Activated CD8-positive, alpha-beta memory T cell treated with anti-CD3 and anti-CD28 coated beads for 36 hours (primary cell): ENCODE results near the gene INHBC. TPM values are rescaled to one million over a fixed set of nuclear protein-coding genes. Genes with fewer than 3 reads are reported as not detected.

Experiments used
- CTCF ChIA-PET: fragments of 350-600 bp; sonication (Branson Sonifier 250); formaldehyde crosslinking; loops from one replicate; lab custom pipeline; 2021; ENCODE audit warnings: antibody characterized with exemption; lab: Charles Lee
- POLR2A ChIA-PET: fragments of 350-600 bp; sonication (Branson Sonifier 250); formaldehyde crosslinking; loops from one replicate; lab custom pipeline; 2021; ENCODE audit warnings: antibody characterized with exemption; lab: Charles Lee
- total RNA-seq, 2 experiments: library from RNA; stranded (reverse); gene quantifications; one replicate each; pipeline ENCODE4 v1.2.3, GENCODE V29; 2021

The INHBC gene
- total RNA-seq, 2 experiments from 2014 or later = not detected

DNA sequence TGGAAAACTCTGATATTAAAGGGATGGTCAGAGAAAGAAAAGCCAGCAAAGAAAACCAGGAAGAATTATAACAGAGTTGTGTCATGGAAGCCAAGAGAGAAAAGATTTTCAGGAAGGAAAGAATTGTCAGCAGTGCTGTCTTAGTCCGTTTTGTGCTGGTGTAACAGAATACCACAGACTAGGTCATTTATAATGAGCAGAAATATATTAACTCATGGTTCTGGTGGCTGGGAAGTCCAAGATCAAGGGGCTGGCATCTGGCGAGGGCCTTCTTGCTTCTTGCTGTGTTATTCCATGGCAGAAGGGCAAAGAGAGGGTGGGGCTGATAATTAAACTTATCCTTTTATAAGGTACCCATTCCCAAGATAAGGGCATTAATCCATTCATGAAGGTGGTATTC, 14.1 kb downstream of the INHBC start:
- POLR2A ChIA-PET = no interaction called here
- CTCF ChIA-PET = interaction anchor here (2.6 kb wide), 1 partner anchor 10 kb away, joined by 9 read pairs; no protein-coding TSS in a partner anchor

DNA sequence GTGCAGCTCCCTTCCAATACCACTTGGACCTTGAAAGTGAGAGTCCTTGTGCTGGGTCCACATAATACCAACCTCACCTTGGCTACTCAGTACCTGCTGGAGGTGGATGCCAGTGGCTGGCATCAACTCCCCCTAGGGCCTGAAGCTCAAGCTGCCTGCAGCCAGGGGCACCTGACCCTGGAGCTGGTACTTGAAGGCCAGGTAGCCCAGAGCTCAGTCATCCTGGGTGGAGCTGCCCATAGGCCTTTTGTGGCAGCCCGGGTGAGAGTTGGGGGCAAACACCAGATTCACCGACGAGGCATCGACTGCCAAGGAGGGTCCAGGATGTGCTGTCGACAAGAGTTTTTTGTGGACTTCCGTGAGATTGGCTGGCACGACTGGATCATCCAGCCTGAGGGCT, 14.8 kb downstream of the INHBC start:
- POLR2A ChIA-PET = no interaction called here
- CTCF ChIA-PET = interaction anchor here (2.6 kb wide), 1 partner anchor 9 kb away, joined by 9 read pairs; no protein-coding TSS in a partner anchor

DNA sequence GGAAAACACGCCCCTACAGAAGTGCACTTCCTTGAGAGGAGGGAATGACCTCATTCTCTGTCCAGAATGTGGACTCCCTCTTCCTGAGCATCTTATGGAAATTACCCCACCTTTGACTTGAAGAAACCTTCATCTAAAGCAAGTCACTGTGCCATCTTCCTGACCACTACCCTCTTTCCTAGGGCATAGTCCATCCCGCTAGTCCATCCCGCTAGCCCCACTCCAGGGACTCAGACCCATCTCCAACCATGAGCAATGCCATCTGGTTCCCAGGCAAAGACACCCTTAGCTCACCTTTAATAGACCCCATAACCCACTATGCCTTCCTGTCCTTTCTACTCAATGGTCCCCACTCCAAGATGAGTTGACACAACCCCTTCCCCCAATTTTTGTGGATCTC, 15.5 kb downstream of the INHBC start:
- ChIA-PET POLR2A (no interaction called here), CTCF (interaction anchor here (0.7 to 2.6 kb wide), 5 partner anchors 9 to 32 kb away, joined by 3 to 9 read pairs (median 3); partner anchors contain the start of gene GLI1)

DNA sequence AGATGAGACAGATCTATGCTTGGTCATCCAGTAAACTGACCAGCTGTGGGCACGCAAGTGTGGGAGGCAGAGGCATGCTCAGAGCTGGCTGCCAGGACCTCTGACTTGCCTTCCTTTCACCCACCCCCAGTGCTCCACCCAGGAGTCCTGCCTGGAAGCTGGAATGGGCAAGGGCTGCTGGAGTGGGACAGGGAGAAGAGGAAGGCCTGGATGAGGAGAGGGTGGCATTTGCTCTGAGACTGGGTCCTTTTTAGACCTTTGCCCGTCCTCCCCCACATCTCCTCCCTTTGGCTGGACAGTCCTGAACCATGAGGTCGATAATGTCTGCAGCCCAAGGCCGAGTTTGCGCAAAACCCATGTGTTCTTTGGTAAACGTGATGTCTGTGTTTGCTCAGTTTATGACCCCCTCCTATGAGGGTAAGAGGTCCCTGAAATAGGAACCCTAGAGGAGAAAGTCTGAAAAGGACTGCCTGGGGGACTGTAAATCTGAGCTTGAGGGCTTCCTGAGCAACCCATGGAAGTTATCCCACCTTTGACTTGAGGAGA, 16.7 kb downstream of the INHBC start:
- ChIA-PET POLR2A (interaction anchor here (0.5 to 1.8 kb wide), 3 partner anchors 14 to 210 kb away, joined by 3 to 9 read pairs (median 5); no protein-coding TSS in a partner anchor), CTCF (interaction anchor here (0.8 to 3.1 kb wide), 4 partner anchors 9 to 198 kb away, joined by 3 to 26 read pairs (median 10); no protein-coding TSS in a partner anchor)

DNA sequence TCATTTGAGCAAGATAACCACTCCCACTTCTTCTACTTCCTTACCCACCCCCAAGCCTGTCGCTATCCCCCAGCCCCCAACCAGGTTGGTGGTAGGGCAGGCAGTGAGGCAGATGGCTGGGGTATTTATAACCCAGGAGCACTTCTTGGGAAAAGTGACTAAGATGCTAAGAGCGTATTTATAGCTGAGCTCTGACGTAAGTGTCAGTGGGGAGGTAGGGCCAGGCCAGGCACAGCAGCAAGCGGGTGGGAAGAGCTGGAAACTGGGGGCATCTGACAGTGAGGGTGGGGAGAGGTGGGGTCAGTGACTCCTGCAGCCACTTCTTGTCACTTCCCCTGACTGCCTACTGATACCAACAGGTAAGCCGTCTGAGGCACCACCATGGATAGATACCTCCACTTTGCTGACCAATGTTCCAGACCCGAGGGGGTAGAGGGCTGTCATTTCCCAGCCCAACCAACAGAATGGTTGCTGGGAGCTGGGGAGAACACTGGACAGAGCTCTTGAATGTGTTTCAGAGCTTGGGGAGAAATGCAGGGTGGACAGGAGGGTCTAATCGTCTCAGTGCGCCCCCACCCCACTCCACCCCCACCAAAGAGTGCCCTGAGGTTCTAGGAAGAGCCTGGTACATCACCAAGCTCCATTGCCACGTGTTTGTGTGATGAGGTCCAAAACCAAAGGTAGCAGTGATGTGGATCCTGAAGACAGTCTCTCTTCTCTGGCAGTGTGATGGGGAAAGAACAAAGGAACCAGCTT, 17.8 kb downstream of the INHBC start:
- ChIA-PET POLR2A (interaction anchor here (0.5 to 1.8 kb wide), 3 partner anchors 22 to 145 kb away, joined by 3 to 9 read pairs (median 3); no protein-coding TSS in a partner anchor), CTCF (interaction anchor here (0.6 to 3.2 kb wide), 27 partner anchors 10 to 239 kb away, joined by 3 to 26 read pairs (median 3); no protein-coding TSS in a partner anchor)

DNA sequence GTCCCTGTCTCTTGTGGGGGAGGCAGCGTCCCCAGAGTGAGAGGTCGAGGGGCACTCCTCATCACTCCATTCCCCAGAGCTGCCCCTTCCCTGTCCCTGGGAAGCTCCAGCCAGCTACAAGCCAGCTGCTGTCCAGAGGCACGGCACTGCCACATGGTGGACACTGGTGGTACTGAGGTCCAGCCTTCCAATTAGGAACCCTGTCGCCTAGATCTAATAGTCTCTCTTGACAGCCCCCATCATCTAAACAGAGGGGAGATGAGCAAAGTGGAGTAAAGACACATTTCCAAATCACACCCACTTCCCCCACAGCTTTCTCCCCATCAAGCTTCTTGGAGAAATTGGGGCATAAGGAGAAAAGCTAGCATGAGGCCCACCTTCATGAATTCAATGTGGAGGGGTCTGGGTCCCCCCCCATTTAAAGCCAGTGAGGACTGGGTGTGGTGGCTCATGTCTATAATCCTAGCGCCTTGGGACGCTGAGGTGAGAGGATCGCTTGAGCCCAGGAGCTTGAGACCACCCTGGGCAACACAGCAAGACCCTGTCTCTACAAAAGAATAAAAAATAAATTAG, 18.4 kb downstream of the INHBC start:
- POLR2A ChIA-PET = interaction anchor here (0.6 to 1.8 kb wide), 3 partner anchors 23 to 210 kb away, joined by 3 to 9 read pairs (median 3); no protein-coding TSS in a partner anchor
- CTCF ChIA-PET = interaction anchor here (0.6 to 3.2 kb wide), 28 partner anchors 9 to 240 kb away, joined by 3 to 26 read pairs (median 3); no protein-coding TSS in a partner anchor

DNA sequence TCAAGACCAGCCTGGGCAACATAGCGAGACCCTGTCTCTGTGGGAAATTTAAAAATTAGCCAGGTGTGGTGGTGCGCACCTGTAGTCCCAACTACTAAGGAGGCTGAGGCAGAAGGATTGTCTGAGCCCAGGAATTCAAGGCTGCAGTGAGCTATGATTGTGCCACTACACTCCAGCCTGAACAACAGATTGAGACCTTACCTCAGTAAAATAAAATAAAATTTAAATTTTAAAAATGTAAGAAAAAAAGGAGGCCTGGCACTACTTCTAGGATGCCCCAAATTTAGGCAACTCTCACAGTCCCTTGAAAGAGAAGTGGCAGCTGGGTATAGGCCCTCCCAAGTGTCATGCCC, 19.6 kb downstream of the INHBC start:
- ChIA-PET CTCF (interaction anchor here (1.8 to 3.2 kb wide), 2 partner anchors 8 to 24 kb away, joined by 4 to 14 read pairs; no protein-coding TSS in a partner anchor), POLR2A (no interaction called here)

DNA sequence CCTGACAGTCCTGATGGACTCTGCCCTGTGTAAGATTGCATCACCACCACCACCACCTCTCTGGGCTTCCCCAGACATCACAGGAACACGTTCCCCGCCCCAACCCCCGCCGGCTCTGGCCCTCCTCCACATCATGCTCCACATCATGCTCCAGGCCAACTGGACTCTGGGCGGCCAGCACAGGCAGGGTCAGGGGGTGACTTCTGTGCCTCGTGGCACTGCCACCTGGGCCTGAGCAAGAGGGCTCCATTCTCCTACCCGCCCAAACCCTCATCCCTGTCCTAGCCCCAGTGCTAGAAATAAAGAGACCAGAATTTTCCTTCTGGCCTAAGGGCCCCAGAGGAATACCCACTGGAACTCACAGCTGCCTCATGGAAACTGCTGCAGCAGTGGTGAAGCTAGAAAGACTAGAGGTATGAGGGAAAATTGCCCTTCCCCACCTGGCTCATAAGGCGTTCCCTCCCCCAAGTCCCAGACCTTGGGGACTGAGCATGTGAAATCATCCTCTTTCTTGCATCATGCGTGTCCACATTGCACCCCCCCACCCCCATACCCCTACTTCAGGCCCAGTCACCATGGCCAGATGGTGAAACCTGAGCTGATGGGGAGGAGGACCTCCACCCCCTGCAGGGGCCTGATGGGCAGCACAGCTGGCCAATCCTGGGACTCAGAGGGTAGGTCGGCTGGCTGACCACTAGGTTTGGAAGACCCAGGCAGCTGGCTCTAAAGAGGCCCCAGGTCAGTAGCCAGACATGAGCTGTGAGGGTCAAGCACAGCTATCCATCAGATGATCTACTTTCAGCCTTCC, 20.2 kb downstream of the INHBC start, which contains the start of gene INHBE:
INHBE (plus strand) TSS at position 742 of the 808 bp plus-strand sequence. CDS start 230 bp downstream, outside the sequence.
- ChIA-PET POLR2A (interaction anchor here (0.6 kb wide), 3 partner anchors 25 to 730 kb away, joined by 4 to 8 read pairs (median 4); partner anchors contain the start of gene NACA), CTCF (interaction anchor here (1.0 to 3.2 kb wide), 13 partner anchors 8 to 226 kb away, joined by 3 to 16 read pairs (median 4); partner anchors contain the start of gene SHMT2)

DNA sequence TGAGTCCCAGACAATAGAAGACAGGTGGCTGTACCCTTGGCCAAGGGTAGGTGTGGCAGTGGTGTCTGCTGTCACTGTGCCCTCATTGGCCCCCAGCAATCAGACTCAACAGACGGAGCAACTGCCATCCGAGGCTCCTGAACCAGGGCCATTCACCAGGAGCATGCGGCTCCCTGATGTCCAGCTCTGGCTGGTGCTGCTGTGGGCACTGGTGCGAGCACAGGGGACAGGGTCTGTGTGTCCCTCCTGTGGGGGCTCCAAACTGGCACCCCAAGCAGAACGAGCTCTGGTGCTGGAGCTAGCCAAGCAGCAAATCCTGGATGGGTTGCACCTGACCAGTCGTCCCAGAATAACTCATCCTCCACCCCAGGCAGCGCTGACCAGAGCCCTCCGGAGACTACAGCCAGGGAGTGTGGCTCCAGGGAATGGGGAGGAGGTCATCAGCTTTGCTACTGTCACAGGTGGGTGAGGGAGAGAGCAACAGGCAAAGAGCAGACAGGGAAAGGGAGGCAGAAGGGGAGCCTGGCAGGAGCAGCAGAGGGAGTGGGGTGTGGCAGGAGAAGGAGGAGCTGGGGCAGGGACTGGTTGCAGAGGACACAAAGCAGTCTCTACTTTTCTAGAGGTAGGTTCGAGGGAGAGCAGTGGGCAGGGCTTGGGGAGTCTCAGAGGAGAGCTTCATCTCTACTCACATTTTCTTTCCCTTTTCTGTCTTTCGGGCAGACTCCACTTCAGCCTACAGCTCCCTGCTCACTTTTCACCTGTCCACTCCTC, 21.0 kb downstream of the INHBC start:
- ChIA-PET CTCF (interaction anchor here (0.6 to 3.2 kb wide), 23 partner anchors 7 to 226 kb away, joined by 3 to 16 read pairs (median 3); partner anchors contain the start of gene SHMT2), POLR2A (interaction anchor here (0.6 to 0.9 kb wide), 5 partner anchors 15 to 730 kb away, joined by 3 to 8 read pairs (median 4); partner anchors contain the start of gene NACA)

DNA sequence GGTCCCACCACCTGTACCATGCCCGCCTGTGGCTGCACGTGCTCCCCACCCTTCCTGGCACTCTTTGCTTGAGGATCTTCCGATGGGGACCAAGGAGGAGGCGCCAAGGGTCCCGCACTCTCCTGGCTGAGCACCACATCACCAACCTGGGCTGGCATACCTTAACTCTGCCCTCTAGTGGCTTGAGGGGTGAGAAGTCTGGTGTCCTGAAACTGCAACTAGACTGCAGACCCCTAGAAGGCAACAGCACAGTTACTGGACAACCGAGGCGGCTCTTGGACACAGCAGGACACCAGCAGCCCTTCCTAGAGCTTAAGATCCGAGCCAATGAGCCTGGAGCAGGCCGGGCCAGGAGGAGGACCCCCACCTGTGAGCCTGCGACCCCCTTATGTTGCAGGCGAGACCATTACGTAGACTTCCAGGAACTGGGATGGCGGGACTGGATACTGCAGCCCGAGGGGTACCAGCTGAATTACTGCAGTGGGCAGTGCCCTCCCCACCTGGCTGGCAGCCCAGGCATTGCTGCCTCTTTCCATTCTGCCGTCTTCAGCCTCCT, 21.6 kb downstream of the INHBC start:
- ChIA-PET CTCF (interaction anchor here (0.6 to 2.2 kb wide), 22 partner anchors 8 to 227 kb away, joined by 3 to 16 read pairs (median 3); partner anchors contain the start of gene SHMT2), POLR2A (interaction anchor here (0.9 kb wide), 2 partner anchors 14 to 26 kb away, joined by 3 to 4 read pairs; no protein-coding TSS in a partner anchor)

DNA sequence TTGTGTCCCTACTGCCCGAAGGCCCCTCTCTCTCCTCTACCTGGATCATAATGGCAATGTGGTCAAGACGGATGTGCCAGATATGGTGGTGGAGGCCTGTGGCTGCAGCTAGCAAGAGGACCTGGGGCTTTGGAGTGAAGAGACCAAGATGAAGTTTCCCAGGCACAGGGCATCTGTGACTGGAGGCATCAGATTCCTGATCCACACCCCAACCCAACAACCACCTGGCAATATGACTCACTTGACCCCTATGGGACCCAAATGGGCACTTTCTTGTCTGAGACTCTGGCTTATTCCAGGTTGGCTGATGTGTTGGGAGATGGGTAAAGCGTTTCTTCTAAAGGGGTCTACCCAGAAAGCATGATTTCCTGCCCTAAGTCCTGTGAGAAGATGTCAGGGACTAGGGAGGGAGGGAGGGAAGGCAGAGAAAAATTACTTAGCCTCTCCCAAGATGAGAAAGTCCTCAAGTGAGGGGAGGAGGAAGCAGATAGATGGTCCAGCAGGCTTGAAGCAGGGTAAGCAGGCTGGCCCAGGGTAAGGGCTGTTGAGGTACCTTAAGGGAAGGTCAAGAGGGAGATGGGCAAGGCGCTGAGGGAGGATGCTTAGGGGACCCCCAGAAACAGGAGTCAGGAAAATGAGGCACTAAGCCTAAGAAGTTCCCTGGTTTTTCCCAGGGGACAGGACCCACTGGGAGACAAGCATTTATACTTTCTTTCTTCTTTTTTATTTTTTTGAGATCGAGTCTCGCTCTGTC, 22.3 kb downstream of the INHBC start:
- ChIA-PET POLR2A (interaction anchor here (0.9 kb wide), 1 partner anchor 27 kb away, joined by 4 read pairs; no protein-coding TSS in a partner anchor), CTCF (interaction anchor here (0.6 to 2.2 kb wide), 11 partner anchors 15 to 205 kb away, joined by 3 to 16 read pairs (median 4); no protein-coding TSS in a partner anchor)

DNA sequence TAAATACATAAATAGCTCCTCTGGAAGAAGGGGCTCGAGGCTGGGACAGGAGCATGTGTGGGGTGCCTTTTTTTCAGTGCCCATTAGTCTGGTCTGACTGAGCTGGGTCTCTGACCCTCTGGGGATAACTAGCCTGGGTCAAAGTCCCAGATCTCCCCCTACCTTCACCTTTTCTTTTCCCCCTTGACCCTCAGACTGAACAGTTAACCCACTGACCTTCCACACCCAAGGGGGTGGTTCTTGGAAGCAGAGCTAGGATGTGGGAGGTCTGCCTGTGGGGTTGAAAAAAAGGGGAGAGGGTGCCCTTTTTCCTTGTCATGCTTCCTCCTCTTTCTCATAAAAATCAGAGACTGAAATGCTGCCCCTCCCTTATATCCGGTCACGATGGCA, 24.1 kb downstream of the INHBC start:
- CTCF ChIA-PET = interaction anchor here (0.7 to 6.8 kb wide), 24 partner anchors 9 to 346 kb away, joined by 3 to 120 read pairs (median 4); partner anchors contain the start of genes ARHGAP9, INHBC and SHMT2

DNA sequence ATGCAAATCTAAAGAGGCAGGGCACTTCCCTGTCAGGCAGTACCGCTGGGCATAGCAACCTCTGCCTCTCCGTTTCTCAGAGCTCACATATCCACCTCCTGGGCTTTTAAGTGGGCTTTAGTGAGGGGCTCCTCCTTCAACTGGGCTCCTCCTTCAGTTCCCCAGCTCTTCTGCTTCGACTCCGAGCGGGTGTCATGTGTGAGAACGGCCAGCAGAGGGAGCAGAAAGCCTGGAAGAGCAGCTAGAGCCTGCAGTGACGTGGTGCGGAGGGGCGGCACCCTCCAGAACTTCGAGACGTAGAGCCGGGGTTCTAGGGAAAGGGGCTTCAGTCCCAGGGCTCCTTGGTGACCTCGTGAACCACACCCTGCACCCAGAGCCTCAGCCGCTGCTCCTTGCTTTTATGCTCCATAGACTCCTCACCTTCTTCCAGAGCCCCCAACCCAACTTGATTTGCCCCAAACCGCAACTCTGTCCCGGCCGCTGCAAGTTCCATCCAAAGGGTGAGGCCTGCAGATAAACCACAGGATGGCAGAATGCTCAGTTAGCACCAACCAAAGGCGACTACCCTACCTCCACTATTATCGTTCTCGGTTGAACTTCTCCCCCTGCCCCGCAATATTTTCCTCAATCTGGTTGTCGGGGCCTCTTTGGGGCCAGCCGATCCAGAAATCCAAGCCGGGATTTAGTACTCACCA, 24.6 kb downstream of the INHBC start:
- CTCF ChIA-PET = interaction anchor here (0.7 to 6.8 kb wide), 25 partner anchors 9 to 347 kb away, joined by 3 to 120 read pairs (median 4); partner anchors contain the start of genes ARHGAP9, INHBC and SHMT2
- POLR2A ChIA-PET = interaction anchor here (0.5 to 1.3 kb wide), 9 partner anchors 16 to 219 kb away, joined by 3 to 11 read pairs (median 3); partner anchors contain the start of gene DDIT3

More for the DNA sequence above, 24.1 kb downstream of the INHBC start:
- POLR2A ChIA-PET = interaction anchor here (0.6 to 1.3 kb wide), 10 partner anchors 18 to 970 kb away, joined by 3 to 11 read pairs (median 4); partner anchors contain the start of gene DDIT3

DNA sequence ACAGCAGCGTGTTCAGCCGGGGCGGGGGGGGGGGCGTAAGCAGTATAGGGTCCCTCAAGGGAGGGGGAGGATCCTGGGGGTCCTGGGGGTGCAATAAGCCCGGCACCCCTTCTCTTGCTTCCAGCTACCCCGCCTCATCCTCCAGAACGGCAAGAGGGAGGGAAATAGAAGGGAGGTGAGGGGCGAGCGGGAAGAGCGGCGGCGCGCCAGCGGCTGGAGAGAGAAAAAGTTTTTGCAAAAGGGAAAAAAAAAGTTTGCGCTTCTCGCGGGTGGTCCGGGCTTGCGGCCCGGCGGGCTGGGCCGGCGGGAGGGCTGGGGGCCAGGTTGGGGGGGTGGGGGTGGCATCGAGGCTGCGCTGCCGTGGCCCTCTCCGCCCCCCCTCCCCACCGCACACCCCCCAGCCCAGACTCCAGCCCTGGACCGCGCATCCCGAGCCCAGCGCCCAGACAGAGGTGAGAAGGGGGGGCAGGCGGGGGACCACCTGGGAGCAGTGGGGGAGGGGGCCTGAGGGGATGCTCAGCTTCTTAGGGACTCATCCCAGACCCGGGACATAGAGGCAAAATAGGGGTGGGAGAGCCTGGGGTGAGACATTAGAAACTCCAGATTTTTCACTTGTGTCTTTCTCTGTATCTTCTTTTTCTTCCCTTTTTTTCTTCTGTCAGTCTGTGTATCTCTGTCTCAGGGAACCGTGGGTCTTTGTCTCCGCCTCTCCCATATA, 25.3 kb downstream of the INHBC start, which contains the start of gene GLI1:
GLI1 (plus strand) TSS at position 36 of the 718 bp plus-strand sequence. CDS start 3,907 bp downstream, outside the sequence.
- ChIA-PET CTCF (interaction anchor here (0.7 to 6.8 kb wide), 14 partner anchors 10 to 230 kb away, joined by 3 to 120 read pairs (median 4); partner anchors contain the start of genes ARHGAP9, INHBC and SHMT2), POLR2A (interaction anchor here (0.5 to 2.3 kb wide), 2 partner anchors 16 to 17 kb away, joined by 3 to 8 read pairs; no protein-coding TSS in a partner anchor)
